HG02678 (cell line): ENCODE measurements around the gene FBXL7.

Experiments
- ATAC-seq: cut with Tn5 transposase; IDR thresholded peaks from one replicate; pipeline ENCODE4 v1.9.1; 2021; ENCODE audit warnings: mild to moderate bottlenecking, moderate library complexity; ENCODE audit not compliant: unreplicated experiment

The FBXL7 gene

DNA sequence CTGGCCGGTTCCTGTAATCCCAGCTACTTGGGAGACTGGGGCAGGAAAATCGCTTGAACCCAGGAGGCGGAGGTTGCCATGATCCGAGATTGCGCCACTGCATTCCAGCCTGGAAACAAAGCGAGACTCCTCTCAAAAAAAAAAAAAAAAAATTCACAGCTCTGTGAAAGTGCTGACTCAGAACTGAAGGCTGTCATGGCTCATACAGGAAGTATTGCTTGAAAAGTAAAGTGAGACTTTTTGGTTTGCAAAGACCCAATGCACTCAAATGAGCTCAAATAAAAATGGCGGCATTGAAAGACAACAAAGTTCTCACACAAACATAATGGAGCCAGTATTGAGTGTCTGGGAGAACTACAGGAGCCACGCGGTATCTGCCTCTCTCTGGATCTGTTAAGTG, 202.1 kb downstream of the FBXL7 start:
- no peak for ATAC-seq

DNA sequence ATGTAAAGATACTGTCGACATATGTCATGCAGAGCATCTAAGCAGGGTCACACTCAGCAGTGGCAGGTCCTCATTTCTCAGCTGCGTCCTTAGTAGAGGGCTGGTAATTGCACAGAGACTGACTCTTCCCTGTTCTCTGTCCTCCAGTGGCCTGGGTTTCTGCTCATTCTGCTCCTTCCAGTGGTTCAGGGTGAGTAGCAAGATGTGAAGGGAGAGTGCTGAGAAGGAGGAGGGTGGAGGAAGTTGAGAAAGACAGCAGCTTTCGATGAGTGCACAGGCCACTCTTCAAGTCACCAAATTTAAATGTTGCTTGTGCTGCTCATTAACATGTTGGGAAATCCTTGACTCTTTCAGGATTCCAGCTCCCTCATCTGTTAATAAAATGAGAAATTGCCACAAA, 203.9 kb downstream of the FBXL7 start:
- ATAC-seq: no peak

DNA sequence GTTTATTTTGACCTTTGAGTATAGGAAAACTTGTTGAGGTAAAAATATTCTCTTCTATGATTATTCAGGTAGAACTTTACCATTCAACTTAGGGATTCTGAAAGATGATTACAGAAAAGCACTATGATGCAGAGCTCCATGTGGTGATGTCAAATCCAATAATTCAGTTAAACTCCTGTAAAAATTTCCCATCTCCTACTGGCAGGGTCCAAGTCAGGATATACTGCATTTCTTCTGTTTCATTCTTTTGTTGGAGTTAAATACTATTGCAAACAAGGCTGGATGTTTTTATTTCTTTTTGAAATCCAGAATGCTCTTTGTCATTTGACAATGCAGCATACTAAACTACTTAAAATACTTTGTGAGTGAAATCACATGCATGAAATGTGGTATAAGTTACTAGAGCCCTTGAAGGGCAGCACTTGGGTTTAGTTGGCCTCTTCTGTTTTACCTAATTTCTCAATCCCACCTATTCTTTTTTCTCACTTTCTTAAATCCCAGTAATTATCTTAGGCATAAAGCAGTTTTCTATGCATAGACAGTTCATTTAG, 204.5 kb downstream of the FBXL7 start:
- no peak for ATAC-seq

GRCh38 chr5:15707631-15708030, 207.7 kb downstream of the FBXL7 start:
- no peak for ATAC-seq

DNA sequence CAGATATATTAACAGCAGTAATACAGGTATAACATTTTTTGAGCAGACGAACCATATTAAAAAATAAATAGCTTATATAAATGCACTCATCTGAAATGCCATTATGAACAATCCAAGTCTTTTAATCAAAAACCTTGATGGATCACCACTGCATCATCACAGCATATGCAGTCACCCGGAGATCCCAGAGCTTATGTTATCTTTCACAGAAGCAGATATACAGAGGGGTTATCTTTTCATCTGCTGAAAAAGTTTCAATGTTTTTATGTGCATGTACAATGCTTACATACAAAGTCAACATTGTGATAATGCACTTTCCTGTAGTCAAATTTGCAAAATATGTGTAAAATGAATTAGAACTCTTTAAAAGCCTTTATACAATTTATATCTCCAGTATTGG, 211.9 kb downstream of the FBXL7 start:
- no peak for ATAC-seq

- no peak for ATAC-seq
Observed at GRCh38 chr5:15715535-15715934, 215.6 kb downstream of the FBXL7 start.

DNA sequence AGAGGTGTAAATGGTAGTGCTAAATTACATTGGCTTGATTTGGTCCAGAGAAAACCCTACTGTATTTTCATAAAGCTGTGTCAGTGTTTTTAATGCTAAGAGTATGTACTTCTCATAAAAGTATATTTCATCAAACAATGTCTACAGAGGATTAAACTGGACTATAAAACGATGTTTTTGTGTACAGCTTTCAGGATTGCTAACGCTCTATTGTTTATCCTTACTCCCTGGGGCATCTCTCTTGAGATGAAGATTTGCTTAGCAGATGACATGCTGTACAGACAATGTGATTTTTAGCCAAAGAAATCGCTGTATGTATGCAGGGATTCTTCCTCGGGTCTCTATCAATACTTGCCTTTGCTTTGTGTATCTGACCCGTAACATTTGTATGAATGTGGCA, 216.0 kb downstream of the FBXL7 start:
- no peak for ATAC-seq

DNA sequence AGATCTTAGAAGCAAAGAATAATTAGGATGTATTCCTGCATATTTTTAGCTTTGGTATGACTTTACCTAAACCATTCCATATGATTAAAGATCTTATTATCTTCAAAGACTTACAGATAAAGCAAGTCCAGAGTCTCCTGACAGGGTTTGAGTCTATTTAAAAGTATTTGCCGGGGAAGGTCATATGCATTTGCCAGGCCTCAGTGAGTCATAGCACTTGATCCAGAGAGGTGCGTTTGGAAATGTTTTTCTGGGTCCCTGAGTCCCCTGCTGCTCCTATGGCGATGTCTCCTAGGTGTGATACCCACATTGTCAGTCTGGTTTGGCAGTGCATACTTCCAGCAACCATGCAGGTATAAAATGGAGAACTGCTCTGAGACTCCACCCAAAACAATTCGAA, 217.0 kb downstream of the FBXL7 start:
- no peak for ATAC-seq

- ATAC-seq: no peak
Observed at GRCh38 chr5:15718421-15719179, 218.6 kb downstream of the FBXL7 start.

DNA sequence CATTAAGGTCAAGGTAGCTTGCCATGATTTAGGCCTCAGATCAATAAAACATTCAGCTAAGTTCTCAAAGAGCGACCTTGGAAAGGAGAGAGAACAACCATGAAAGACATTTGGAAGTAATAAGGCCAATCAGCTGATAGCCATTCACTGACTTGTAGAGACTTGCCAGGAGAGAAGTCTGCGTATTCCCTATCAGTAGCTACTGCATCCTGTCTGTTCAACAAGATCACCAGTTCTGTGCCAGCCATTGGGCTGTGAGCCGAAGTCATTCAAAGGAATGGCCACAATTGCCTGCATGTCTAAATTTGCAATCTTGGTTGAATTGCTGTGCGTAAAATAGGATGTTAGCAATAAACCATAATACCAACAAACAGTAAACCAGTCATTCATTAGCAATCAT, 219.8 kb downstream of the FBXL7 start:
- no peak for ATAC-seq

DNA sequence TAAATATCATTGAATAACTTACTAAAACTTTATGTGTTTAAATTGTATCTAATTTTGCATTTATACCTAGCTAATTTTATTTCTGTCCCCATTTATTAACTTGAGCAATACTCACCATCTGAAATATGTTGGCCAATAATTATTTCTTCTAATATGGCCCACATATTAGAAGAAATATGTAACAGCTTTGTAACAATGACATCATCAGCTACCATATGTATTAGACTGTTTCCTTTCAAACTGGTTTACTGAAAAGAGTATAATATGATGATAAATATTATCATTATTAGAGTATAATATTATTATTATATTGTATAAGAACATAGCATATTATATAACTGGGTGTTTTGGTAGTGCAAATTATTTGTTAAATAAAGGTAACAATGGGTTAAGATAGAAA, 220.5 kb downstream of the FBXL7 start:
- ATAC-seq: no peak

DNA sequence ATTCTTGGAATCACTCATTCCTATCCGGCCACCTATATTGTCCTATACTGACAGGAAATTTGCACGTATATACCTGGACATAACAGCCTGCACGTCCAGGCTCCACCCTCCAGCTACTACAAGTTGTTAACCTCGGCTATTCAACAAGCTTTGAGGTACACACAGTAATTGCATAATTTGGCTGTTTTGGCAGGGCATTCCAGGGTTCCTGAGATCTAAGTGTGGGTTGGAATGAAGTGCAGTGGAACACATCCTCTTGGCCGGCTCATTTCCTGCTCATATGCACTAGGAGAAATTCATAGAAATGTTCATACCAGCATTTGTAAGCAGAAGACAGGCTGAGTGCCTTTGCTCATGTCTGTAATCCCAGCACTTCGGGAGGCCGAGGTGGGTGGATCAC, 222.3 kb downstream of the FBXL7 start:
- ATAC-seq: no peak

DNA sequence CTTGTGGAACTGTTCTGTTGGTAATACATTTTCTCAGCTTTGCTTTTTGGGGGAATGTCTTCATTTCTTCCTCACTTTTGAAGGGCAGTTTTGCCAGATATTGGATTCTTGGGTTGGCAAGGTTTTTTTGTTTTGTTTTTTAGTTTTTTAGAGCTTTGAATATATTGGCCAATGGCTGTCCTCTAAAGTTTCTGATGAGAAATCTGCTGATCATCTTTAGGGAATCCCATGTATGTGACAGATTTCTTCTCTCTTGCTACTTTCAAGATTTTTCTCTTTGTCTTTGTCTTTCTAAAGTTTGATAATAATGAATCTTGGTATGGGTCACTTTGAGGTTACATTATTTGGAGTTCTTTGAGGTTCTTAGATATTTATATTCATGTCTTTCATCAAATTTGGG, 227.4 kb downstream of the FBXL7 start:
- no peak for ATAC-seq

DNA sequence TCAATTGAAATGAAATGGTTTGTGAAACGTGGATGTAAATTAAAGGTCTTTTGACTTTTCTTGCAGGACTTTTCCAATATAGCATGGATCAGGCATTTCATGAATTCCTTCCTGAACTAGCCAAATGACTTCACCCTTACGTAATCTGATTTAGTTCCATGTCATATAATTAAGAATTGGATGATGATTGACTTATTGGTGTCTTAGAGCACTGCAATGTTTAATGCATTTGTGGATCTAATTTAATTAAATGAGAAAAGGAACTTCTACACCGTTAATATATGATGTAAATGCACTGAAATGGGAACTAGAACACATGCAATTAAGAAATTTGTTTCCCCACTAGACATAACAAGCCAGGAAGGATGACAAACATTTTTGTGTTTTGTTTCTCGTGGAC, 228.8 kb downstream of the FBXL7 start:
- no peak for ATAC-seq

GRCh38 chr5:15731699-15732098, 231.7 kb downstream of the FBXL7 start:
- no peak for ATAC-seq

DNA sequence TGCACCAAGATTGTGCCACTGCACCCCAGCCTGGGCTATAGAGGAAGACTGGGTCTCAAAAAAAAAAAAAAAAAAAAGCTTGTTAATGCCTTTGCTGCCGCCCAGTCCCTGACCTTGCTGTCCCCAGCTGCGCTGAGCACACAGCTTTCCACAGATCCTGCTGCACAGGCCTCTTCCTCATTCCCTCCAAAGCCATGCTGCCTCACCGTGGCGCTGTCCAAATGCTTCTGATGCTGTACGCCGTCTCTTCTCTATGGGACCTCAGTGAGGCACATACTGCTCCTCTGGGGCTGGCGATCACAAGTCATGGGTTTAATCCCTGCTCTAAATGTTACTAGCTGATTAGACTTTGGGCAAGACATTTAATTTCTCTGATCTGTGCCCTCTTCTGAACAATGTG, 234.1 kb downstream of the FBXL7 start:
- ATAC-seq: no peak

DNA sequence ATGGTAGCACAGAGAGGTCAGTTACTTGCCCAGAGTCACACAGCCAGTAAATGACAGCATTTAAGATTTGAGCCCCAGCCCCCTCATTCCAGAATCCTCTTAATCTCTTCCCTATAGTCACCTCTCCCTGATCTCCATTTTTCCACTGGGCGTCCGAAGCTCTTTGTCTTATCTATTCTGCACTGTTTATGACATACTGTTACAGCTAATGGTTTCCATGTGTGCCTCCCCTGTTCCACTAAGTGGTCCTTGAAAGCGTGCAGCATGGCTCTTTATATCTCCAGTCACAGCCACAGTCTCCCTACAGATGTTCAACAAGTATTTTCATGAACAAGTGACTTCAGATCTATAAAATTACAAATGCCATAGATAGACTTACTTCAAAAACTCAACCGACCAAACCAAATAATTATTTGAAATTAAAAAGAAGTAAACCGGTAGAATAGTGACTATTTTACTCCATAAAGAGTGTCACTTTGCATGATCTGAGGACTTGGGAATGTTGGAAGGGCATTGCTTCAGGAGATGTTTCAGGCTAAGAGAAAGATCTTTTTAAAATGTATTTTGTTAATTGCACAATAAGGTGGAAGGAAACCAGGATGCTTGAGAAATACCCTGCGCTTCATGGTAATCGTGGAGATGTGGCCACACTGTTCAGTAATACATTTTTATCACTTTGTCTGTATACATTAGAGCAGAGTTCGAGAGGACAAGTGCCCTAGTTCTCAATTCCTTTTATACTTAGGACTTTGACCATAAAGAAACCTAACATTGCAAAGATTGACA, 237.2 kb downstream of the FBXL7 start:
- ATAC-seq: no peak

DNA sequence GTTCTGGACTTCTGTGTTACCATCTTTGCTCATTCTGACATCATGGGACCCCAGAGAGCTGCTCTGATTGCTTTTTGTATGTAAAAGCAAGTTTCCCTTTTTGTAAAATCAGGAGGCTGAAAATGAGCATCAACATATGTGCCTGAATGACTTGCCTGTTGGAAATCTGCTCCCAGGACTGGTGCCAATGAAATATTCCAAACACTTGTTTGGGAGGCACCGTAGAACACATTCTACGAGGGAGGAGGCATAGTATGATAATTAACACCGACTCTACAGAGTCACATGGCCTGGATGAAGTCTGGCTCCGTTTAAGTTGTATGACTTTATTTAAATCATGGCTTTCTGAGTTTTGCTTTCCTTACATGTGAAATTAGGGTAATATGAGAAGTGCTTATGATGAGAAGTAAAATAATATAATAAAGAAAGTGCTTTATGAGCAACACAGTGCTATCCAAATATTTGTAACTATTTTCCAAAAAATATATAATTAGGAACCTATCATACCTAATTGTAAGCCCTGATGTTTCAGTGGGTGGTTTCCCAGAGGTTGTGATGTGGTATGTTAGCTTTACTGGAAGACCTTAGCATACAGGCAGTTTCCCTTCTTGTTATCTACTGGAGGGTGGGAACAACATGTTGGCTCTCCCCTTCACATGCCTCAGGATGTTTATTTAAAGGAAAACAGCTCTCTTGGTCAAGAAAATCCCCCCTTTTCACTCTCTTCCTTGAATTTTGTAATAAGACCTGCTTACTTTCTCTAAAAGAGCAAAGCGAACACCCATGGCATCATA, 238.1 kb downstream of the FBXL7 start:
- ATAC-seq: no peak

DNA sequence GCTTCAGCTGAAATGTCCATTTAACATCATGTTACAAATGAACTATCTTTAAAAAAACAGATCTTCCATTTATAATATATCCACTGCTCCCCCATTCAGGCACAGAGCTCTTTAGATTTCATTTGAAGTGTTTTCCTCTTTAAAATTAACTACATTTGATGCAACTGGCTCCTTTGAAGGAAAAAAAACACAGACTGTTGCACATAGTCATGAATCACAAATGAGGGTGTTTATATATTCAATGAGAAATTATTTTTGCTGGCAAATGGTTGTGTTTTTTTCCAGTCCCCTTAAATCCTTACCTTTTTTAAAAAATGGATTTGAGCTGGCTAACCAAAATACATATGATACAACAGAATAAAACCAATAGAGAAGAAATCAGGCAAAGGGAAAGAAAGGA, 240.4 kb downstream of the FBXL7 start:
- no peak for ATAC-seq

GRCh38 chr5:15741591-15741990, 241.6 kb downstream of the FBXL7 start:
- no peak for ATAC-seq

DNA sequence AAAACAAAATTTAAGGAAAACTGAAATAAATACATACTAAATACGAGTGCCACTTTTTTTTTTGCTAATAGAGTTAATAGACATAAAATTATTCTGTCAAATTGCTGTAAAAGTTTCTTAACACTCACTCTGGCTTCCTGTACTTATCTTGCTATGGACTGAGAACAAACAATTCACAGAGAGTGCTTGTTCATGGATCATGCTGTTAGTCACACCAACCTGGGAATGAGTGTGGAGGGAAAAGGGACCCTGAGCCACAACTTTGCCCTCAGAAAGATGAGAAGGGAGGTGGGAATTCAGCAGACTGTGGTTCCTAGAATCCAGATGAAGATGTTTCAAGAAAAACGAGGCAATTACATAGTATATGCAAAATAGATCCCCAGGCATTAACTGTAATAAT, 246.9 kb downstream of the FBXL7 start:
- no peak for ATAC-seq
